Gastroesophageal sphincter (tissue), 3 donors: Measurements from ENCODE around the gene SPTB.

Experiments
- CTCF ChIP-seq, 4 experiments: fragments of 200-600 bp in 2 of 4; fragments of 450-650 bp in 2 of 4; sonication (generic) in 1 of 4; IDR thresholded peaks; one replicate each; pipeline ENCODE4 v1.5.1; 2017 to 2019; ENCODE audit warnings: antibody characterized with exemption in 4 of 4, mild to moderate bottlenecking in 2 of 4, moderate library complexity in 2 of 4
- POLR2A ChIP-seq, 2 donors: fragments of 450-650 bp; IDR thresholded peaks; one replicate each; pipeline ENCODE4 v1.6.1; 2017; ENCODE audit warnings: antibody characterized with exemption in 2 of 2, mild to moderate bottlenecking in 2 of 2, moderate library complexity in 1 of 2
- POLR2AphosphoS5 ChIP-seq: sonication (generic); formaldehyde crosslinking; IDR thresholded peaks from one replicate; pipeline ENCODE4 v1.6.1; 2017; ENCODE audit warnings: antibody characterized with exemption

GRCh38 chr14:64796369-64796768 is 83.3 kb downstream of the SPTB start:
- no peak for TF ChIP-seq POLR2A (IDR thresholded peaks at IDR 0.05)
- no peak for TF ChIP-seq POLR2AphosphoS5
- no peak for TF ChIP-seq CTCF (IDR thresholded peaks at IDR 0.05)
